ENCODE data around the gene USP36. TPM values are rescaled to one million over a fixed set of nuclear protein-coding genes. Genes with fewer than 3 reads are reported as not detected.

The USP36 gene
- total and polyA plus RNA-seq, 2 experiments from 2014 or later, result 27.1 to 27.8 TPM

GRCh38 chr17:78748730-78749317 lies 91.8 kb downstream of the USP36 start:
- Histone ChIP-seq H3K27me3 (no peaks in the 10 kb centered on the region), H3K4me3 (no peak overlapping the region), H3K9me3 (ENCODE audit: low read depth) (no peaks in the 10 kb centered on the region), H3K36me3 (no peaks in the 10 kb centered on the region), H3K4me1 (ENCODE audit: low read depth) (peaks cover 3% of the 10 kb centered on the region), H3K27ac (no peak overlapping the region)
- TF ChIP-seq CTCF (IDR thresholded peaks at IDR 0.05; ENCODE audit: low read depth, low read length), result no peak
- peak in 1 of 2 donors; percentile 54 for DNase-seq (ENCODE audit: low read depth in 1 of 2, low spot score in 1 of 2)

GRCh38 chr17:78748048-78748729 lies 92.4 kb downstream of the USP36 start:
- peaks cover 3% of the 10 kb centered on the region for H3K4me1 ChIP-seq (ENCODE audit: low read depth)
- no peak overlapping the region for H3K4me3 ChIP-seq
- H3K9me3 ChIP-seq (ENCODE audit: low read depth), result no peaks in the 10 kb centered on the region
- no peak for TF ChIP-seq CTCF (IDR thresholded peaks at IDR 0.05; ENCODE audit: low read depth, low read length)
- no peaks in the 10 kb centered on the region for H3K27me3 ChIP-seq
- no peak for DNase-seq (ENCODE audit: low read depth in 1 of 2, low spot score in 1 of 2)
- no peaks in the 10 kb centered on the region for H3K36me3 ChIP-seq
- no peak overlapping the region for H3K27ac ChIP-seq

GRCh38 chr17:78747488-78747887 lies 93.1 kb downstream of the USP36 start:
- TF ChIP-seq CTCF (IDR thresholded peaks at IDR 0.05; ENCODE audit: low read depth, low read length), result no peak
- Histone ChIP-seq H3K36me3 (no peaks in the 10 kb centered on the region), H3K9me3 (ENCODE audit: low read depth) (no peaks in the 10 kb centered on the region), H3K27ac (no peak overlapping the region), H3K4me1 (ENCODE audit: low read depth) (peaks cover 3% of the 10 kb centered on the region), H3K27me3 (no peaks in the 10 kb centered on the region), H3K4me3 (no peak overlapping the region)
- no peak for DNase-seq (ENCODE audit: low read depth in 1 of 2, low spot score in 1 of 2)

GRCh38 chr17:78746949-78747269 lies 93.7 kb downstream of the USP36 start:
- no peaks in the 10 kb centered on the region for H3K36me3 ChIP-seq
- H3K4me3 ChIP-seq, result no peak overlapping the region
- H3K9me3 ChIP-seq (ENCODE audit: low read depth), result no peaks in the 10 kb centered on the region
- H3K27ac ChIP-seq, result no peak overlapping the region
- H3K4me1 ChIP-seq (ENCODE audit: low read depth), result peaks cover 3% of the 10 kb centered on the region
- no peak for DNase-seq (ENCODE audit: low read depth in 1 of 2, low spot score in 1 of 2)
- TF ChIP-seq CTCF (IDR thresholded peaks at IDR 0.05; ENCODE audit: low read depth, low read length), result no peak
- H3K27me3 ChIP-seq, result no peaks in the 10 kb centered on the region

GRCh38 chr17:78746263-78746948 lies 94.2 kb downstream of the USP36 start:
- Histone ChIP-seq H3K9me3 (ENCODE audit: low read depth) (no peaks in the 10 kb centered on the region), H3K4me3 (no peak overlapping the region), H3K27ac (no peak overlapping the region), H3K4me1 (ENCODE audit: low read depth) (peaks cover 3% of the 10 kb centered on the region), H3K27me3 (no peaks in the 10 kb centered on the region), H3K36me3 (no peaks in the 10 kb centered on the region)
- no peak for TF ChIP-seq CTCF (IDR thresholded peaks at IDR 0.05; ENCODE audit: low read depth, low read length)
- DNase-seq (ENCODE audit: low read depth in 1 of 2, low spot score in 1 of 2), result no peak

Other genes with a start within 250 kb of the USP36 start
- gene CYTH1, start 58.5 kb downstream of the USP36 start, total RNA-seq, result 25.2 and 39.6 TPM in 2 replicates
- gene CYTH1, start 58.5 kb downstream of the USP36 start, polyA plus RNA-seq, result 21.9 and 36.4 TPM in 2 replicates
- gene CEP295NL, start 62.4 kb upstream of the USP36 start, total RNA-seq, result 0.21 and 0.42 TPM in 2 replicates
- not detected in 2 replicates for gene CEP295NL, start 62.4 kb upstream of the USP36 start, polyA plus RNA-seq
- gene TIMP2, start 84.6 kb upstream of the USP36 start, total RNA-seq, result 22.0 and 25.8 TPM in 2 replicates
- 4.2 and 5.9 TPM in 2 replicates for gene TIMP2, start 84.6 kb upstream of the USP36 start, polyA plus RNA-seq
- gene LGALS3BP, start 139.1 kb upstream of the USP36 start, total RNA-seq, result 178 and 185 TPM in 2 replicates
- gene LGALS3BP, start 139.1 kb upstream of the USP36 start, polyA plus RNA-seq, result 181 and 213 TPM in 2 replicates
- gene CANT1, start 168.9 kb upstream of the USP36 start, total RNA-seq, result 55.3 and 55.9 TPM in 2 replicates
- 33.6 and 45.8 TPM in 2 replicates for gene CANT1, start 168.9 kb upstream of the USP36 start, polyA plus RNA-seq
- 12.5 and 16.4 TPM in 2 replicates for gene C1QTNF1, start 183.4 kb upstream of the USP36 start, total RNA-seq
- gene C1QTNF1, start 183.4 kb upstream of the USP36 start, polyA plus RNA-seq, result 6.8 and 10.2 TPM in 2 replicates
- gene ENGASE, start 234.0 kb upstream of the USP36 start, total RNA-seq, result 29.5 and 69.8 TPM in 2 replicates
- 48.8 and 56.1 TPM in 2 replicates for gene ENGASE, start 234.0 kb upstream of the USP36 start, polyA plus RNA-seq